Cardiac muscle cell (in vitro differentiated cells and primary cell): ENCODE measurements around the gene NKX1-1. TPM values are rescaled to one million over a fixed set of nuclear protein-coding genes. Genes with fewer than 3 reads are reported as not detected.

Source experiments
- DNase-seq, 2 donors: peaks; one replicate each; pipeline versions ENCODE4 v3.0.0 to v3.0.0-alpha.2; 2010 to 2017; ENCODE audit warnings: low read depth in 1 of 2, low spot score in 1 of 2
- H3K27ac ChIP-seq: fragments of 200-600 bp; sonication (generic); 2 replicates; pipeline ENCODE4 v1.5.1; 2016
- H3K27me3 ChIP-seq: fragments of 200-600 bp; sonication (generic); 2 replicates; pipeline ENCODE4 v1.6.0; 2016; ENCODE audit warnings: control low read depth
- H3K36me3 ChIP-seq: fragments of 200-600 bp; sonication (generic); 2 replicates; pipeline ENCODE4 v1.5.1; 2016; ENCODE audit warnings: control low read depth
- H3K4me1 ChIP-seq: fragments of 200-600 bp; sonication (generic); 2 replicates; pipeline ENCODE4 v1.8.1; 2017; ENCODE audit warnings: low read depth, mild to moderate bottlenecking, mixed run types
- H3K4me3 ChIP-seq: fragments of 200-600 bp; sonication (generic); 2 replicates; pipeline ENCODE4 v1.5.1; 2016; ENCODE audit warnings: mild to moderate bottlenecking
- H3K9me3 ChIP-seq: fragments of 200-600 bp; sonication (generic); 2 replicates; pipeline ENCODE4 v1.5.1; 2017; ENCODE audit warnings: low read depth, mild to moderate bottlenecking, control low read depth
- CTCF ChIP-seq: IDR thresholded peaks from 2 replicates; pipeline ENCODE4 v1.5.1; 2012; ENCODE audit warnings: low read depth, mild to moderate bottlenecking, low read length
- polyA plus RNA-seq: library from polyadenylated mRNA; unstranded; fragments of >200 nt; fragmentation: Nextera tagmentation; extraction: Ambion mirVana; gene quantifications from 2 replicates; pipeline ENCODE4 v1.2.1, GENCODE V29; 2016
- total RNA-seq: library from RNA; depleted of rRNA; stranded (reverse); fragments of >200 nt; gene quantifications from 2 replicates; pipeline ENCODE4 v1.2.3, GENCODE V29; 2016

Gene NKX1-1
- total and polyA plus RNA-seq, 2 experiments from 2014 or later: not detected

DNA sequence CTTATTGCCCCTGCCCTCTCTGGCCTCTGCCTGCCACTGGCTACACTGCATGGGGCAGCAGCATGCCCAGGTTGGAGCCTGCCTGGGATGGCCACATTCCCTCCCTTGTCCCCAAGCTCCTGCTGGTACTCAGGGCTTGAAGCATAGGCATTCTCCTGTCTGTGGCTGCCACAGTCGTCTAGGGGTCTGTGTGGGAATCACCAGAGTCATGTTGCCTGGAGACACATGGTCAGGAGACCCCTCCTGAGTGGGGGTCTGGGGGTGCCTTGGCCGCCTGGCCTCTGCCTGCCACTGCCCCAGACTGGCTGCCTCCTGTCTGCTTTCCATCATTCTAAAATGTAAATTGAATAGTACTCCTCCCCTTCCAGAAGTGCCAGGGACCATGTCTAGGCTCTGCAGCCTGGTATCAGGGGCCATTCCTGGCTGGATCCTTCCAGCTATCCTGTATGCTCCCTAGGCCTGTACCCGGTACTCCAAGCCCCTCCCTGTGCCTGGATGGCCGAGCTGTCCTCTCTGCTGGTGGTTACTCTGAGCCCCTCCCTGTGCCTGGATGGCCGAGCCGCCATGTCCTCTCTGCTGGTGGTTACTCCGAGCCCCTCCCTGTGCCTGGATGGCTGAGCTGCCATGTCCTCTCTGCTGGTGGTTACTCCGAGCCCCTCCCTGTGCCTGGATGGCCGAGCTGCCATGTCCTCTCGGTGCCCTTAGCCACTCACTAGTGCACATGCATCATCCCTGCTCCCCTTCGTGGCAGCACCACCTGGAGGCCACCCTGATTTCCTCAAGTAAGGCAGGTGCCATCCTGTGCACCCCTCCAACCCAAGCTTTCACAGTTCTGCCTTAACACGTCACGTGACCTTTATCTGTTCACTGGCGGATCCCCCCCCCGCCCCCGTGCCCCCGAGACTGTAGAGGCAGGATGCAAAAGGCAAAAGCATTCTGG is 5.5 kb upstream of the NKX1-1 start:
- Histone ChIP-seq H3K4me3 (no peak overlapping the region), H3K27me3 (peaks cover 97% of the 10 kb centered on the region)

GRCh38 chr4:1410491-1411325 is 4.5 kb upstream of the NKX1-1 start:
- no peaks in the 10 kb centered on the region for H3K9me3 ChIP-seq
- no peak overlapping the region for H3K4me3 ChIP-seq
- TF ChIP-seq CTCF: no peak
- no peaks in the 10 kb centered on the region for H3K36me3 ChIP-seq
- no peaks in the 10 kb centered on the region for H3K4me1 ChIP-seq
- peak; percentile 58 to 94 for DNase-seq
- peaks cover 97% of the 10 kb centered on the region for H3K27me3 ChIP-seq
- no peak overlapping the region for H3K27ac ChIP-seq

More for the DNA sequence above, 5.5 kb upstream of the NKX1-1 start:
- TF ChIP-seq CTCF: no peak
- no peak for DNase-seq
- no peaks in the 10 kb centered on the region for H3K36me3 ChIP-seq
- H3K9me3 ChIP-seq: no peaks in the 10 kb centered on the region
- H3K4me1 ChIP-seq: no peaks in the 10 kb centered on the region
- no peak overlapping the region for H3K27ac ChIP-seq

- no peaks in the 10 kb centered on the region for H3K36me3 ChIP-seq
- no peaks in the 10 kb centered on the region for H3K4me1 ChIP-seq
- no peaks in the 10 kb centered on the region for H3K9me3 ChIP-seq
- no peak for DNase-seq
- H3K4me3 ChIP-seq: no peak overlapping the region
- no peak overlapping the region for H3K27ac ChIP-seq
- TF ChIP-seq CTCF: no peak
- H3K27me3 ChIP-seq: peaks cover 97% of the 10 kb centered on the region
Measured at GRCh38 chr4:1409491-1410425, 3.5 kb upstream of the NKX1-1 start.

DNA sequence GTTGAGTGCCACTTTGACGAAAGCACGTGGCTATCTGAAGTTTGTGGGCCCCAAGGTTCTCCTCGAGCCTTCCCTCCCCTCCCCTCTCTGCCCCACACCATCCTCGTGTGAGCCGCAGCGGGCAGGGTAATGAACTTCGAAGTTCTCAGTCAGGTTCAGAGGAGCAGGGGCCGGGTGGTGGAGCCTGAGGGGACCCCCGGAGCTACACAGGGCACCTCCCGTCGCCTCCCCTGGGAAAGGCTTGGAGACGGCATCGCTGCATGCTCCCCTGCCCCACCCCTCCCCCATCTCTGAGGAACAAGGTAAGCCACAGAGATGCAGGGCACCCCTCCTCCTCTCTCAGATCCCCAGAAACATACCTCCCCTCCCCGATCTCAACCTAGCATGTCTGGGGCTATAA is 2.8 kb upstream of the NKX1-1 start:
- Histone ChIP-seq H3K9me3 (no peaks in the 10 kb centered on the region), H3K27me3 (peaks cover 99% of the 10 kb centered on the region), H3K4me3 (no peak overlapping the region), H3K36me3 (no peaks in the 10 kb centered on the region), H3K4me1 (no peaks in the 10 kb centered on the region), H3K27ac (no peak overlapping the region)
- no peak for DNase-seq
- no peak for TF ChIP-seq CTCF

DNA sequence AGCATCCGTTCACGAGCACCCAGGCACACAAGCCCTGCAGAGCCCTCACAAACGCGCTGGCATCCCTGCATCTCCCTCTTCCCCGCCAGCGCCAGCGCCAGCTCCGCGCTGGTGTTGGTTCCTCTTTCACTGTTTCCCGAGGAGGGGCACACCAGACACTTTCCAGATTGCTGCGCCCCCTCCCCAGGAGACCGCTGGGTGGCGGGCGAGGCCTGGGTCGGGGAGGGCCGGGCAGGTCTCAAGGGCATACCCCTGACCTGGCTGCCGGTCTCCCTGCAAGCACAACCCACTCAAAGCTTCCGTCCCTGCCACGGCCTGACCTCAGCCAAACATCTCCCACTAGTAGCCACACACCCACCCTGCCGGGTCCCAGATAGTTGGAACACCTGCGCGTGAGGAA is 2.2 kb upstream of the NKX1-1 start:
- no peaks in the 10 kb centered on the region for H3K9me3 ChIP-seq
- no peak overlapping the region for H3K4me3 ChIP-seq
- H3K36me3 ChIP-seq: no peaks in the 10 kb centered on the region
- no peaks in the 10 kb centered on the region for H3K4me1 ChIP-seq
- H3K27ac ChIP-seq: no peak overlapping the region
- peaks cover 99% of the 10 kb centered on the region for H3K27me3 ChIP-seq
- no peak for DNase-seq
- TF ChIP-seq CTCF: no peak
